ENCODE measurements around the gene RICTOR. TPM values are rescaled to one million over a fixed set of nuclear protein-coding genes. Genes with fewer than 3 reads are reported as not detected.

The RICTOR gene
- total and polyA plus RNA-seq, 9 of the 15 experiments (the other 6 are each of a cell fraction or from before 2014, with no cell fraction given): 13.9 to 46.6 (median 22.6) TPM

GRCh38 chr5:38923661-38924451 lies 150.3 kb downstream of the RICTOR start:
- H3K79me2 ChIP-seq (ENCODE audit: control insufficient read depth, insufficient read depth, low read length): no peaks in the 10 kb centered on the region
- no peak for FAIRE-seq
- H3K27me3 ChIP-seq (ENCODE audit: control insufficient read depth in 2 of 2, insufficient read depth in 2 of 2, low read length in 2 of 2): no peaks in the 10 kb centered on the region
- no peak overlapping the region for H3K9ac ChIP-seq (ENCODE audit: insufficient read depth in 1 of 2, low read depth in 2 of 2, low read length in 2 of 2)
- H3K9me3 ChIP-seq (replicated peaks; ENCODE audit: control insufficient read depth, insufficient read depth, low read depth, low read length): no peaks in the 10 kb centered on the region
- BruUV-seq (replicated peaks): no TSS peak
- H3K27ac ChIP-seq (ENCODE audit: extremely low read depth, low read depth, low read length): no peak overlapping the region
- no peak overlapping the region for H3K4me2 ChIP-seq (ENCODE audit: insufficient read depth, low read length)
- no peak for ATAC-seq
- no peaks in the 10 kb centered on the region for H3K4me1 ChIP-seq (replicated peaks in 1 of 2; ENCODE audit: control insufficient read depth in 2 of 2, insufficient read depth in 2 of 2, low read length in 2 of 2)
- intact Hi-C loops (cut with micrococcal nuclease) (loop anchor here (5.0 to 10.0 kb wide), 3 partner anchors 77 to 717 kb away; partner anchors contain the start of gene OSMR), in situ Hi-C loops (cut with MboI) (no loop called here)
- no peak for DNase-seq (ENCODE audit: extremely low read depth in 1 of 4, low spot score in 3 of 4)
- no peaks in the 10 kb centered on the region for H3K36me3 ChIP-seq (ENCODE audit: control insufficient read depth, insufficient read depth, low read length)
- 2% methylated on average over 3 of the region's 3 CpGs for WGBS (ENCODE audit: insufficient coverage, low coverage, missing lambda C conversion rate)
- no peak for TF ChIP-seq GATAD2A (IDR thresholded peaks at IDR 0.05)
- no peak for TF ChIP-seq NFATC3 (IDR thresholded peaks at IDR 0.05)
- TF ChIP-seq ZNF316 (IDR thresholded peaks at IDR 0.05): no peak
- TF ChIP-seq CGGBP1 (CRISPR knock-in tag; IDR thresholded peaks at IDR 0.05): no peak
- H3K9me1 ChIP-seq (ENCODE audit: control insufficient read depth, insufficient read depth, low read length): no peaks in the 10 kb centered on the region
- no peaks in the 10 kb centered on the region for H4K20me1 ChIP-seq (replicated peaks; ENCODE audit: control insufficient read depth, insufficient read depth, low read length)
- H2AFZ ChIP-seq (ENCODE audit: low read depth, low read length): no peak overlapping the region
- H3K4me3 ChIP-seq: no peak overlapping the region
- CTCF ChIA-PET (ENCODE audit: low intra/inter-chr PET ratio): no interaction called here
- POLR2A ChIA-PET: interaction anchor here (0.6 kb wide), 1 partner anchor 739 kb away, joined by 3 read pairs; no protein-coding TSS in a partner anchor

GRCh38 chr5:38922199-38922598 lies 152.0 kb downstream of the RICTOR start:
- H3K36me3 ChIP-seq (ENCODE audit: control insufficient read depth, insufficient read depth, low read length): no peaks in the 10 kb centered on the region
- ChIA-PET POLR2A (interaction anchor here (1.1 kb wide), 1 partner anchor 12 kb away, joined by 3 read pairs; no protein-coding TSS in a partner anchor), CTCF (ENCODE audit: low intra/inter-chr PET ratio) (interaction anchor here (0.8 to 1.6 kb wide), 6 partner anchors 91 to 714 kb away, joined by 3 to 11 read pairs (median 4); no protein-coding TSS in a partner anchor)
- no peak overlapping the region for H3K27ac ChIP-seq (ENCODE audit: extremely low read depth, low read depth, low read length)
- in situ Hi-C loops (cut with MboI) (no loop called here), intact Hi-C loops (cut with micrococcal nuclease) (loop anchor here (1.0 to 10.0 kb wide), 5 partner anchors 75 to 715 kb away; partner anchors contain the start of gene OSMR)
- 0% methylated on average over 1 of the region's 1 CpG for WGBS (ENCODE audit: insufficient coverage, low coverage, missing lambda C conversion rate)
- BruUV-seq (replicated peaks): no TSS peak
- no peaks in the 10 kb centered on the region for H3K27me3 ChIP-seq (ENCODE audit: control insufficient read depth in 2 of 2, insufficient read depth in 2 of 2, low read length in 2 of 2)
- no peaks in the 10 kb centered on the region for H3K9me3 ChIP-seq (replicated peaks; ENCODE audit: control insufficient read depth, insufficient read depth, low read depth, low read length)
- H3K4me1 ChIP-seq (replicated peaks in 1 of 2; ENCODE audit: control insufficient read depth in 2 of 2, insufficient read depth in 2 of 2, low read length in 2 of 2): no peaks in the 10 kb centered on the region
- FAIRE-seq (peak; percentile 94), ATAC-seq (peak; percentile 99), DNase-seq (ENCODE audit: extremely low read depth in 1 of 4, low spot score in 3 of 4) (peak; percentile 69 to 81 (median 73))
- H2AFZ ChIP-seq (ENCODE audit: low read depth, low read length): no peak overlapping the region
- H3K4me2 ChIP-seq (ENCODE audit: insufficient read depth, low read length): no peak overlapping the region
- no peaks in the 10 kb centered on the region for H4K20me1 ChIP-seq (replicated peaks; ENCODE audit: control insufficient read depth, insufficient read depth, low read length)
- H3K9ac ChIP-seq (ENCODE audit: insufficient read depth in 1 of 2, low read depth in 2 of 2, low read length in 2 of 2): no peak overlapping the region
- H3K4me3 ChIP-seq: no peak overlapping the region
- H3K9me1 ChIP-seq (ENCODE audit: control insufficient read depth, insufficient read depth, low read length): no peaks in the 10 kb centered on the region
- H3K79me2 ChIP-seq (ENCODE audit: control insufficient read depth, insufficient read depth, low read length): no peaks in the 10 kb centered on the region
- TF ChIP-seq FOXM1 (IDR thresholded peaks at IDR 0.05; ENCODE audit: low read depth) (no peak), FOXM1 (CRISPR knock-in tag; IDR thresholded peaks at IDR 0.05; ENCODE audit: low read depth) (no peak), MAZ (CRISPR knock-in tag; conservative IDR thresholded peaks at IDR 0.05 in 1 of 2, IDR thresholded peaks at IDR 0.05 in 1 of 2) (0 out of 4 replicates have a peak, but pooled peaks of 1 of the 2 experiments have one; percentile 25), KAT2B (IDR thresholded peaks at IDR 0.05; ENCODE audit: low read depth, low read length) (no peak), ZFP1 (CRISPR knock-in tag; IDR thresholded peaks at IDR 0.05) (no peak), EHMT2 (IDR thresholded peaks at IDR 0.05) (peak; percentile 69), PRDM10 (IDR thresholded peaks at IDR 0.05; ENCODE audit: partially characterized antibody) (peak; percentile 6), RBFOX2 (IDR thresholded peaks at IDR 0.05; ENCODE audit: low read depth, low read length) (no peak)
